Measurements from ENCODE around the gene GIPC1.

Gene GIPC1

DNA sequence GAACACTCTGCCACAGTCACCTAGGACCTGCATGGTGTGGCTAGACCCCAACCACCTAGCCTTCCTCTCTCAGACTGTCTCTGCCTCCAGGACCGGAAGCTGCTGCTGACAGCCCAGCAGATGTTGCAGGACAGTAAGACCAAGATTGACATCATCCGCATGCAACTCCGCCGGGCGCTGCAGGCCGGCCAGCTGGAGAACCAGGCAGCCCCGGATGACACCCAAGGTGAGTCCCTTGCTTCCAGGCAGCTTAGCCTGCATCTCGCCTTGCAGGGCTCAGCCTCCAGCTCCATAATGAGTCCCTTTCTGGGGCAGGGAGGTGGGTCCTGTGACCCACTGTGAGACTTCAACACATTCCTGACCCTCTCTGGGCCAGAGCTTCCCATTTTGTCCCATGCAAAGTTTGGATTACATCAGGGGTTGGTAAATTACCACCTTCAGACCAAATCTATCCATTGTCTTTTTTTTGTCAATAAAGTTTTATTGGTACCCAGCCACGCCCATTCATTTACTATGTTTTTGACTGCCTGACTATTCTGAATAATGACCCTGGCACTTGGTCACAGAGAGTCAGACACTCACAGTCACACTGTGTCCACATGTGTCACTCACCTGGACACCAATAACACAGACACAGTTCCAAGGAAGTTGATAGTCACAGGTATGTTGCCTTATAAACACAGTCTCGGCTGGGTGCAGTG, 49.4 kb downstream of the GIPC1 start:
- Histone ChIP-seq H3K4me1 (ENCODE audit: control insufficient read depth in 1 of 2, insufficient read depth in 2 of 2, low read length in 2 of 2) (no peaks in the 10 kb centered on the region), H4K91ac (ENCODE audit: low read depth, low read length) (no peak overlapping the region), H3K36me3 (ENCODE audit: control insufficient read depth in 1 of 2, insufficient read depth in 2 of 2, low read length in 2 of 2) (peaks cover 35 to 42% of the 10 kb centered on the region in 2 experiments), H2BK5ac (ENCODE audit: low read depth, low read length, poor library complexity) (no peak overlapping the region), H3K27ac (ENCODE audit: low read depth, low read length) (no peak overlapping the region), H3K79me1 (ENCODE audit: low read length) (no peaks in the 10 kb centered on the region), H3K27me3 (ENCODE audit: insufficient read depth, low read length) (no peaks in the 10 kb centered on the region), H3K9ac (ENCODE audit: low read length) (no peak overlapping the region), H3K9me3 (ENCODE audit: insufficient read depth, low read depth, low read length) (peaks cover 14% of the 10 kb centered on the region), H3K4me3 (ENCODE audit: low read depth, low read length) (no peak overlapping the region), H2AFZ (ENCODE audit: insufficient read depth, low read length, poor library complexity) (no peak overlapping the region), H3K4ac (ENCODE audit: low read depth, low read length) (no peak overlapping the region), H3K14ac (ENCODE audit: low read length) (no peak overlapping the region), H4K8ac (ENCODE audit: low read depth, low read length) (no peak overlapping the region), H3K18ac (ENCODE audit: low read length) (no peak overlapping the region), H3K23ac (ENCODE audit: low read length) (no peak overlapping the region), H3K79me2 (ENCODE audit: control insufficient read depth, insufficient read depth, low read length, poor library complexity) (no peaks in the 10 kb centered on the region), H2AK5ac (ENCODE audit: low read length) (no peak overlapping the region), H3K4me2 (ENCODE audit: low read length) (no peak overlapping the region), H2BK120ac (ENCODE audit: insufficient read depth, low read length, poor library complexity) (no peak overlapping the region), H2BK12ac (ENCODE audit: low read length) (no peak overlapping the region), H4K12ac (ENCODE audit: low read depth, low read length) (no peak overlapping the region)
- no CpG with 5 or more reads among the region's 10 CpGs for WGBS (ENCODE audit: extremely low coverage, insufficient coverage, insufficient read length)
- peak in 1 of 2 donors; percentile 64 for DNase-seq

DNA sequence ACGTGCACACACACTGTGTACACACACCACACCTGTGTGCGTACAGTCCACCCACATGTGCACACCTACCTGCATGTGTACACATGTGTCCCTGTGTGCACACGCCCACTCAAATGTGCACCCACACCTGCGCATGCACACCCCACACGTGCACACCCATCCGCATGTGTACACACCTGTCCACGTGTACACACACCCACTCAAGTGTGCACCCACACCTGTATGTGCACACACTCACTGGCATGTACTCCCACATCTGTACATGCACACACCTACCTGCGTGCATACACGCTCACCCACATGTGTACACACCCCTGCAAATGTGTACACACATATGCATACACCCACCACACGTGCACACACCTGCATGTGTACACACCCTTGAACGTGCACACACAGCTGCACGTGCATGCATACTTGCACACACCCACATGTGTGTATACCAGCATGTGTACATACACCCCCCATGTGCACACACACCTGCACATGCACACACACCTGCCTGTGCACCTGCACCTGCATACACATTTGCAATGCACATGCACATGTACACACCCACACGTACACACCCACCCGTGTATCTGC, 52.2 kb downstream of the GIPC1 start:
- H3K27me3 ChIP-seq (ENCODE audit: insufficient read depth, low read length), result no peaks in the 10 kb centered on the region
- H2BK12ac ChIP-seq (ENCODE audit: low read length), result no peak overlapping the region
- no peak overlapping the region for H3K23ac ChIP-seq (ENCODE audit: low read length)
- H3K9ac ChIP-seq (ENCODE audit: low read length), result no peak overlapping the region
- no peak overlapping the region for H2BK120ac ChIP-seq (ENCODE audit: insufficient read depth, low read length, poor library complexity)
- DNase-seq, result no peak
- no peak overlapping the region for H4K91ac ChIP-seq (ENCODE audit: low read depth, low read length)
- H3K79me2 ChIP-seq (ENCODE audit: control insufficient read depth, insufficient read depth, low read length, poor library complexity), result no peaks in the 10 kb centered on the region
- H3K14ac ChIP-seq (ENCODE audit: low read length), result no peak overlapping the region
- H3K18ac ChIP-seq (ENCODE audit: low read length), result no peak overlapping the region
- no peak overlapping the region for H2AFZ ChIP-seq (ENCODE audit: insufficient read depth, low read length, poor library complexity)
- H4K8ac ChIP-seq (ENCODE audit: low read depth, low read length), result no peak overlapping the region
- peak overlapping the region; percentile 14 for H3K4me3 ChIP-seq (ENCODE audit: low read depth, low read length)
- H3K4me2 ChIP-seq (ENCODE audit: low read length), result no peak overlapping the region
- no peak overlapping the region for H3K4ac ChIP-seq (ENCODE audit: low read depth, low read length)
- H2AK5ac ChIP-seq (ENCODE audit: low read length), result no peak overlapping the region
- H3K4me1 ChIP-seq (ENCODE audit: control insufficient read depth in 1 of 2, insufficient read depth in 2 of 2, low read length in 2 of 2), result peaks cover 0 to 4% of the 10 kb centered on the region in 2 experiments
- H3K27ac ChIP-seq (ENCODE audit: low read depth, low read length), result no peak overlapping the region
- no peak overlapping the region for H2BK5ac ChIP-seq (ENCODE audit: low read depth, low read length, poor library complexity)
- peaks cover 10% of the 10 kb centered on the region for H3K9me3 ChIP-seq (ENCODE audit: insufficient read depth, low read depth, low read length)
- peaks cover 29 to 40% of the 10 kb centered on the region in 2 experiments for H3K36me3 ChIP-seq (ENCODE audit: control insufficient read depth in 1 of 2, insufficient read depth in 2 of 2, low read length in 2 of 2)
- no peaks in the 10 kb centered on the region for H3K79me1 ChIP-seq (ENCODE audit: low read length)
- no peak overlapping the region for H4K12ac ChIP-seq (ENCODE audit: low read depth, low read length)
- WGBS (ENCODE audit: extremely low coverage, insufficient coverage, insufficient read length), result no CpG with 5 or more reads among the region's 14 CpGs

DNA sequence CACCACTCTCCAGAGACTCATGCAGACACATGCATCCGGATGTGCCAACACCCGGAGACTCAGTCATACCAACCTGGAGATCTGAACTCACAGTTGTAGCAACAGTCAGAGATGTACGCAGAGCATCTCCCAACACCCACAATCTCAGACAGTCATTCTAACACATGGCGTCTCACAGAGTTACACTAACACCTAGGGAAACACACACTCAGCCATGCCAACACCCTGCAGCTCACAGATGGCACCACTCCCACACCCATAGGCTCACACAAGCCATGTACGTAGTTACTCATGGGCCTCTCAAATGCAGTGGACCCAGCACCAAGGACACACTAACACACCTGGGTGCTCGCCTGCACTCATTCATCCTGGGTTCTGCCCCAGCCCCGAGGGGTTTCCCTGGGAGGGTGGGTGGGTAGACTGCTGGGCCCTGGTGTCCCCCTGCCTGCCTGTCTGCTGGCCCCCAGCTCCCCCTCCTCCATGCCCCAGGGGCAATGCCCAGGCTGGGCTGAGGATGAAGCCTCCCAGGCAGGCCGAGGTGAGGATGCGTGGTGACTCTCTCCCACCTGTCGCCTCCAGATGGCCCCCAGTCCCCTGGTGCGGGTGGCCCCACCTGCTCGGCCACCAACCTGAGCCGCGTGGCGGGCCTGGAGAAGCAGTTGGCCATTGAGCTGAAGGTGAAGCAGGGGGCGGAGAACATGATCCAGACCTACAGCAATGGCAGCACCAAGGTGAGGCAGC, 52.9 kb downstream of the GIPC1 start:
- H3K4me1 ChIP-seq (ENCODE audit: control insufficient read depth in 1 of 2, insufficient read depth in 2 of 2, low read length in 2 of 2), result peaks cover 0 to 4% of the 10 kb centered on the region in 2 experiments
- no peak overlapping the region for H3K4me2 ChIP-seq (ENCODE audit: low read length)
- no peak overlapping the region for H2BK120ac ChIP-seq (ENCODE audit: insufficient read depth, low read length, poor library complexity)
- no peaks in the 10 kb centered on the region for H3K79me2 ChIP-seq (ENCODE audit: control insufficient read depth, insufficient read depth, low read length, poor library complexity)
- no peak overlapping the region for H3K27ac ChIP-seq (ENCODE audit: low read depth, low read length)
- no peak overlapping the region for H2AFZ ChIP-seq (ENCODE audit: insufficient read depth, low read length, poor library complexity)
- no peak overlapping the region for H3K18ac ChIP-seq (ENCODE audit: low read length)
- H2BK5ac ChIP-seq (ENCODE audit: low read depth, low read length, poor library complexity), result no peak overlapping the region
- H3K79me1 ChIP-seq (ENCODE audit: low read length), result no peaks in the 10 kb centered on the region
- no peak overlapping the region for H3K4ac ChIP-seq (ENCODE audit: low read depth, low read length)
- H3K4me3 ChIP-seq (ENCODE audit: low read depth, low read length), result no peak overlapping the region
- H2BK12ac ChIP-seq (ENCODE audit: low read length), result no peak overlapping the region
- H3K36me3 ChIP-seq (ENCODE audit: control insufficient read depth in 1 of 2, insufficient read depth in 2 of 2, low read length in 2 of 2), result peaks cover 24 to 37% of the 10 kb centered on the region in 2 experiments
- DNase-seq, result no peak
- WGBS (ENCODE audit: extremely low coverage, insufficient coverage, insufficient read length), result no CpG with 5 or more reads among the region's 16 CpGs
- no peak overlapping the region for H3K23ac ChIP-seq (ENCODE audit: low read length)
- H3K27me3 ChIP-seq (ENCODE audit: insufficient read depth, low read length), result no peaks in the 10 kb centered on the region
- no peak overlapping the region for H2AK5ac ChIP-seq (ENCODE audit: low read length)
- H3K9me3 ChIP-seq (ENCODE audit: insufficient read depth, low read depth, low read length), result peaks cover 8% of the 10 kb centered on the region
- no peak overlapping the region for H4K91ac ChIP-seq (ENCODE audit: low read depth, low read length)
- H3K14ac ChIP-seq (ENCODE audit: low read length), result no peak overlapping the region
- no peak overlapping the region for H4K12ac ChIP-seq (ENCODE audit: low read depth, low read length)
- H4K8ac ChIP-seq (ENCODE audit: low read depth, low read length), result no peak overlapping the region
- H3K9ac ChIP-seq (ENCODE audit: low read length), result no peak overlapping the region

DNA sequence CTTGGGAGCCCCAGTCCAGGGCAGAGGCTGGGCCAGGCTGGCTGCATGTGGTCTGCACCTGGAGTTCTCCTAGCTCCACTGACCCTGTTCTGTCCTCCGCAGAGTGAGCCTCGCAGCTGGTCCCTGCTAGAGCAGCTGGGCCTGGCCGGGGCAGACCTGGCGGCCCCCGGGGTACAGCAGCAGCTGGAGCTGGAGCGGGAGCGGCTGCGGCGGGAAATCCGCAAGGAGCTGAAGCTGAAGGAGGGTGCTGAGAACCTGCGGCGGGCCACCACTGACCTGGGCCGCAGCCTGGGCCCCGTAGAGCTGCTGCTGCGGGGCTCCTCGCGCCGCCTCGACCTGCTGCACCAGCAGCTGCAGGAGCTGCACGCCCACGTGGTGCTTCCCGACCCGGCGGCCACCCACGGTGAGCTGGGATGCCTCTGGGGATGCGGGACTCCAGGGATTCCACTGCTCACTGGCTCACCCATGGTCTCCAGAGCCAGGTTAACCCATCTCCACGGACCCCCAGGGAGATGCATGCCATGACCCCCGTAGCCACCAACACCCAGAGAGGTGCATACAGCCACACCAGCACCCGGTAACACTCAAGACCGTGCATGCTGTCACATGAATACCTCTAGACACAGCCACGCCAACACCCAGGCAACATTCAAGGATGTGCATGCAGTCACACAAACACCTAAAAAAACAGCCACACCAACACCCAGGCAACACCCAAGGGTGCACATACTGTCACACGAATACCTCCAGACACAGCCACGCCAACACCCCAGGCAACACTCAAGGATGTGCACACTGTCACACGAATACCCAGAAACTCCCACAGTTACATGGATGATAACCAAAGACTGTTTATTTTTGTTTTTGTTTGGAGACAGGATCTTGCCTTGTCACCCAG, 54.6 kb downstream of the GIPC1 start:
- Histone ChIP-seq H3K4me3 (ENCODE audit: low read depth, low read length) (no peak overlapping the region), H3K9me3 (ENCODE audit: insufficient read depth, low read depth, low read length) (peaks cover 8% of the 10 kb centered on the region), H2AFZ (ENCODE audit: insufficient read depth, low read length, poor library complexity) (no peak overlapping the region), H3K79me1 (ENCODE audit: low read length) (no peaks in the 10 kb centered on the region), H4K91ac (ENCODE audit: low read depth, low read length) (no peak overlapping the region), H2BK12ac (ENCODE audit: low read length) (no peak overlapping the region), H3K36me3 (ENCODE audit: control insufficient read depth in 1 of 2, insufficient read depth in 2 of 2, low read length in 2 of 2) (peaks cover 22 to 31% of the 10 kb centered on the region in 2 experiments), H3K27me3 (ENCODE audit: insufficient read depth, low read length) (no peaks in the 10 kb centered on the region), H2BK120ac (ENCODE audit: insufficient read depth, low read length, poor library complexity) (no peak overlapping the region), H3K9ac (ENCODE audit: low read length) (no peak overlapping the region), H3K4me2 (ENCODE audit: low read length) (no peak overlapping the region), H3K14ac (ENCODE audit: low read length) (no peak overlapping the region), H2AK5ac (ENCODE audit: low read length) (no peak overlapping the region), H3K4ac (ENCODE audit: low read depth, low read length) (no peak overlapping the region), H3K23ac (ENCODE audit: low read length) (no peak overlapping the region), H3K4me1 (ENCODE audit: control insufficient read depth in 1 of 2, insufficient read depth in 2 of 2, low read length in 2 of 2) (peaks cover 0 to 4% of the 10 kb centered on the region in 2 experiments), H4K8ac (ENCODE audit: low read depth, low read length) (no peak overlapping the region), H4K12ac (ENCODE audit: low read depth, low read length) (no peak overlapping the region), H3K18ac (ENCODE audit: low read length) (no peak overlapping the region), H2BK5ac (ENCODE audit: low read depth, low read length, poor library complexity) (no peak overlapping the region), H3K79me2 (ENCODE audit: control insufficient read depth, insufficient read depth, low read length, poor library complexity) (no peaks in the 10 kb centered on the region), H3K27ac (ENCODE audit: low read depth, low read length) (no peak overlapping the region)
- WGBS (ENCODE audit: extremely low coverage, insufficient coverage, insufficient read length), result no CpG with 5 or more reads among the region's 34 CpGs
- peak in 1 of 2 donors; percentile 17 for DNase-seq
